ENCODE measurements around the gene TANGO2. TPM values are rescaled to one million over a fixed set of nuclear protein-coding genes. Genes with fewer than 3 reads are reported as not detected.

The TANGO2 gene
- total and polyA plus RNA-seq, 2 of the 8 experiments (the other 6 are each of a cell fraction or from before 2014, with no cell fraction given): 10.1 to 18.4 TPM

- no peak overlapping the region for H4K91ac ChIP-seq (replicated peaks; ENCODE audit: insufficient read length, low read length)
- TF ChIP-seq NANOG (IDR thresholded peaks at IDR 0.05; ENCODE audit: insufficient read depth, low read depth, low read length, poor library complexity, severe bottlenecking) (no peak), EZH2 (IDR thresholded peaks at IDR 0.05; ENCODE audit: low read depth, low read length, severe bottlenecking) (no peak), RFX5 (IDR thresholded peaks at IDR 0.05; ENCODE audit: borderline replicate concordance, low read depth, low read length) (no peak), SIN3A (conservative IDR thresholded peaks at IDR 0.05 in 1 of 2, IDR thresholded peaks at IDR 0.05 in 1 of 2; ENCODE audit: low read depth in 1 of 2, low read length in 2 of 2) (no peak), BCL11A (IDR thresholded peaks at IDR 0.05; ENCODE audit: low read depth in 2 of 2, low read length in 2 of 2) (no peak), KDM4A (IDR thresholded peaks at IDR 0.05; ENCODE audit: low read depth, low read length, severe bottlenecking) (no peak), HDAC6 (IDR thresholded peaks at IDR 0.05; ENCODE audit: low read depth, low read length) (no peak), CHD2 (IDR thresholded peaks at IDR 0.05; ENCODE audit: low read length) (no peak), MAFK (IDR thresholded peaks at IDR 0.05; ENCODE audit: low read depth, low read length) (no peak)
- TF ChIP-seq, protein P1, sequence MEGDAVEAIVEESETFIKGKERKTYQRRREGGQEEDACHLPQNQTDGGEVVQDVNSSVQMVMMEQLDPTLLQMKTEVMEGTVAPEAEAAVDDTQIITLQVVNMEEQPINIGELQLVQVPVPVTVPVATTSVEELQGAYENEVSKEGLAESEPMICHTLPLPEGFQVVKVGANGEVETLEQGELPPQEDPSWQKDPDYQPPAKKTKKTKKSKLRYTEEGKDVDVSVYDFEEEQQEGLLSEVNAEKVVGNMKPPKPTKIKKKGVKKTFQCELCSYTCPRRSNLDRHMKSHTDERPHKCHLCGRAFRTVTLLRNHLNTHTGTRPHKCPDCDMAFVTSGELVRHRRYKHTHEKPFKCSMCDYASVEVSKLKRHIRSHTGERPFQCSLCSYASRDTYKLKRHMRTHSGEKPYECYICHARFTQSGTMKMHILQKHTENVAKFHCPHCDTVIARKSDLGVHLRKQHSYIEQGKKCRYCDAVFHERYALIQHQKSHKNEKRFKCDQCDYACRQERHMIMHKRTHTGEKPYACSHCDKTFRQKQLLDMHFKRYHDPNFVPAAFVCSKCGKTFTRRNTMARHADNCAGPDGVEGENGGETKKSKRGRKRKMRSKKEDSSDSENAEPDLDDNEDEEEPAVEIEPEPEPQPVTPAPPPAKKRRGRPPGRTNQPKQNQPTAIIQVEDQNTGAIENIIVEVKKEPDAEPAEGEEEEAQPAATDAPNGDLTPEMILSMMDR (IDR thresholded peaks at IDR 0.05; ENCODE audit: control extremely low read depth in 1 of 3, insufficient read depth in 1 of 3, low read depth in 1 of 3, low read length in 3 of 3): no peak
These were observed 11.6 kb downstream of the TANGO2 start for GRCh38 chr22:20032407-20032991.

More at GRCh38 chr22:20032407-20032991, 11.6 kb downstream of the TANGO2 start:
- Histone ChIP-seq H4K8ac (ENCODE audit: extremely low read depth, insufficient read depth, low read length) (no peak overlapping the region; the same call in 1 of the 2 replicates), H3K4me3 (ENCODE audit: extremely low read depth in 1 of 4, insufficient read depth in 2 of 4, low read depth in 3 of 4, low read length in 4 of 4) (no peak overlapping the region), H3K27me3 (replicated peaks in 1 of 4; ENCODE audit: control insufficient read depth in 3 of 4, extremely low read depth in 1 of 4, insufficient read depth in 3 of 4, low read length in 3 of 4) (no peaks in the 10 kb centered on the region), H3K18ac (ENCODE audit: extremely low read depth, low read length) (no peak overlapping the region), H2AFZ (ENCODE audit: low read length) (no peak overlapping the region), H2BK120ac (replicated peaks; ENCODE audit: low read depth, low read length) (no peak overlapping the region), H2BK12ac (ENCODE audit: low read depth, low read length) (no peak overlapping the region; the same call in 1 of the 2 replicates), H3K23ac (ENCODE audit: insufficient read length) (no peak overlapping the region), H2BK5ac (ENCODE audit: low read depth, low read length) (no peak overlapping the region), H2BK15ac (ENCODE audit: low read length) (no peak overlapping the region), H3K4me1 (replicated peaks in 1 of 4; ENCODE audit: control insufficient read depth in 3 of 4, insufficient read depth in 4 of 4, low read length in 3 of 4) (no peaks in the 10 kb centered on the region; a peak in 1 of 7 replicates), H3K9me3 (ENCODE audit: insufficient read depth in 2 of 2, low read depth in 1 of 2, low read length in 1 of 2) (no peaks in the 10 kb centered on the region), H2AK5ac (ENCODE audit: low read depth, low read length) (no peak overlapping the region), H2BK20ac (ENCODE audit: low read length) (no peak overlapping the region), H4K20me1 (replicated peaks in 1 of 2; ENCODE audit: control insufficient read depth in 1 of 2, insufficient read depth in 2 of 2, low read length in 2 of 2) (peaks cover 4 to 10% of the 10 kb centered on the region in 2 experiments), H3K23me2 (ENCODE audit: low read depth, low read length) (no peaks in the 10 kb centered on the region), H3K56ac (replicated peaks; ENCODE audit: insufficient read length, low read depth, low read length) (no peak overlapping the region), H3K9ac (replicated peaks in 1 of 4; ENCODE audit: extremely low read depth in 1 of 4, low read depth in 3 of 4, low read length in 3 of 4) (no peak overlapping the region), H3K79me1 (ENCODE audit: low read depth, low read length) (peaks cover 4% of the 10 kb centered on the region), H3K79me2 (ENCODE audit: control insufficient read depth in 1 of 2, insufficient read depth in 2 of 2, low read length in 2 of 2) (no peaks in the 10 kb centered on the region), H4K5ac (ENCODE audit: insufficient read length, low read depth, low read length) (no peak overlapping the region), H3K14ac (ENCODE audit: insufficient read length) (no peak overlapping the region), H3K4ac (replicated peaks; ENCODE audit: insufficient read length, low read depth, low read length) (no peak overlapping the region), H3K4me2 (ENCODE audit: insufficient read depth in 1 of 2, low read depth in 2 of 2, low read length in 2 of 2) (no peak overlapping the region), H3K36me3 (ENCODE audit: control insufficient read depth in 2 of 4, insufficient read depth in 4 of 4, low read length in 3 of 4) (no peaks in the 10 kb centered on the region), H3K27ac (ENCODE audit: low read depth, low read length) (no peak overlapping the region)
- CTCF ChIA-PET (ENCODE audit: partially characterized antibody): interaction anchor here (0.6 to 1.5 kb wide), 7 partner anchors 9 to 227 kb away, joined by 3 to 5 read pairs (median 3); no protein-coding TSS in a partner anchor
- FAIRE-seq (no peak), DNase-seq (ENCODE audit: low read depth in 1 of 2, low spot score in 2 of 2) (no peak)
- WGBS, 2 experiments (ENCODE audit: extremely low coverage in 1 of 2, insufficient coverage in 1 of 2, insufficient read length in 1 of 2, insufficient replicate concordance in 2 of 2, low coverage in 1 of 2, low lambda C conversion rate in 2 of 2, missing lambda C conversion rate in 1 of 2): 85% methylated on average over 7 of the region's 7 CpGs; no CpG with 5 or more reads in 1 of the 2 experiments
- POLR2A ChIA-PET (ENCODE audit: partially characterized antibody): no interaction called here

All from H1 (cell line).